Measurements from ENCODE around the gene NSMF. TPM values are rescaled to one million over a fixed set of nuclear protein-coding genes. Genes with fewer than 3 reads are reported as not detected.

NSMF gene
- total RNA-seq, 1 donor from 2014 or later: 51.5 TPM

DNA sequence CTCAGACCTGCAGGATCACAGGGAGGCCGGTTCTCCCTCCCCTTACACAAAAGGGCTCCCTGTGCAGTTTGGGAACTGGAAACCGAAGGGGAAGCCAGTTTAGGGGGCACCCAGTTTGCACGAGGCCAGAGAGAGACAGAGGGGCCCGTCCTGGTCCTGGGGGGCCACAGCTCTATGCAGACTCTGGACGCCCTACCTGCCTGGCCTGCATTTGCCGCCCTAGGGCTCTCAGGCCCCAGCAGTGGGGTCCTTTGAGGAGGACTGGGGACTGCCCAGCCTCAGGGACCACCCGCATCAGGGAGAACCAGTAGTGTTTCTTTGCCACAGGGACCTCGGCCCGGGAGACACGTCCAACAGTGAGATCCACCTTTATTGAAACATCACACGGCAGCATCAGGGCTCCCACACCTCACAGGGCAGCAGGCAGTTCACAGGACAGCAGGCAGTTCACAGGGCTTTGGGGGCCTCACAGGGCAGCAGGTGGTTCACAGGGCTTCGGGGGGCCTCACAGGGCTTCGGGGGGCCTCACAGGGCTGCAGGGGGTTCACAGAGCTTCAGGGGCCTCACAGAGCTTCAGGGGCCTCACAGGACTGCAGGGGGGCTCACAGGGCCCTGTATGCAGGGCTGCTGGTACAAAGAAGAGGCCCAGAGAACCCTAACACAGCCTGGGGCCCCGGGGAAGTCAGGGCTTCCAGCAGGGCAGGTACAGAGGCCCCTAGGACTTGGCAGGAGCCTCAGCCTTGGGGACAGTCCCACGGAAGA lies 648 bp upstream of the NSMF start:
- intact Hi-C loops (cut with micrococcal nuclease): loop anchor here (1.0 to 5.0 kb wide), 4 partner anchors 37 to 307 kb away; partner anchors contain the start of genes ARRDC1, EXD3, MRPL41 and NOXA1

DNA sequence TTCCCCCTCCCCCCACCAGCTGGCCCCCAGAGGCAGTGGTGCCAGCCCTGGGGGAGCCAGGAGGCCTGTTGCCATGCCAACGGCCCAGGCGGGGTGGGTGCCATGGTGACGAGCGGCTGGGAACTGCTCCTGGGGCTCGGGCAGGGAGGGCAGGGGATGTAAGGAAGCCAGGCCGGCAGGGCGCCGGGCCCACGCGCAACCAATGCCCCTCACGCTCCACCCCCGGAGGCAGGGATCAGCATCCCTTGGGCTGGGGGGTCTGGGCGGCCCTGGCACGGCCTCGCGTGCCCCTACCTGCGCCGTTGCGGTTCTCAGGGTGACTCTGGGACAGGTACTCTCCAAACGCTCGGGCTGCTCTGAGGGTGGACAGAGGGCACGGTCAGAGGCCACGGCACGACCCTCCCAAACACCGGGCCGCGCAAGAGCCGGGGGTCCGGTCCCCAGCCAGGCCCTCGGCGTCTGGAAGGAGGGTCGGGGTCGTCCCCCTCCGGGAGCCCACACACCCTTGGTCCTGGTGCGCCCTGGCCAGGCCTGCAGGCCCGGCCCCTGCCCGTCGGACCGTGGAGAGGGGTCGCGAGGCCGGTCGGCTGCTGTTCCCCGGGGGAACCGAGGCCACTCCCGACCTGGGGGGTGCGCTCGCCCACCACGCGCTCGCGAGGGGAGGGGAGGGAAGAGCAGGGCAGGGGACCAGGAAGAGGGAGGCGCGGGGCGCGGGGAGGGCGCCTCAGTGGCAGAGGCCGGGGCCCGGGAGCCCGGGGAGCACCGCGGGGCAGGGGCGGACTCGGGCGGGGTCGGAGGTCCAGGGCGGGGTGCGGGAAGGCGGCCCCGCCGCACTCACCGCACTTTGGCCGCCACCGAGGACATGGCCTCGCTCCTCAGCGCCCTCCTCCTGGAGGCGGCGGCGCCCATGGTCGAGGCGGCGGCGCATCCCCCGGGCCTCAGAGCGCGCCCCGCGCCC lies 661 bp downstream of the NSMF start:
- intact Hi-C loops (cut with micrococcal nuclease): loop anchor here (1.0 to 2.0 kb wide), 2 partner anchors 93 to 146 kb away; partner anchors contain the start of genes ARRDC1 and MRPL41

DNA sequence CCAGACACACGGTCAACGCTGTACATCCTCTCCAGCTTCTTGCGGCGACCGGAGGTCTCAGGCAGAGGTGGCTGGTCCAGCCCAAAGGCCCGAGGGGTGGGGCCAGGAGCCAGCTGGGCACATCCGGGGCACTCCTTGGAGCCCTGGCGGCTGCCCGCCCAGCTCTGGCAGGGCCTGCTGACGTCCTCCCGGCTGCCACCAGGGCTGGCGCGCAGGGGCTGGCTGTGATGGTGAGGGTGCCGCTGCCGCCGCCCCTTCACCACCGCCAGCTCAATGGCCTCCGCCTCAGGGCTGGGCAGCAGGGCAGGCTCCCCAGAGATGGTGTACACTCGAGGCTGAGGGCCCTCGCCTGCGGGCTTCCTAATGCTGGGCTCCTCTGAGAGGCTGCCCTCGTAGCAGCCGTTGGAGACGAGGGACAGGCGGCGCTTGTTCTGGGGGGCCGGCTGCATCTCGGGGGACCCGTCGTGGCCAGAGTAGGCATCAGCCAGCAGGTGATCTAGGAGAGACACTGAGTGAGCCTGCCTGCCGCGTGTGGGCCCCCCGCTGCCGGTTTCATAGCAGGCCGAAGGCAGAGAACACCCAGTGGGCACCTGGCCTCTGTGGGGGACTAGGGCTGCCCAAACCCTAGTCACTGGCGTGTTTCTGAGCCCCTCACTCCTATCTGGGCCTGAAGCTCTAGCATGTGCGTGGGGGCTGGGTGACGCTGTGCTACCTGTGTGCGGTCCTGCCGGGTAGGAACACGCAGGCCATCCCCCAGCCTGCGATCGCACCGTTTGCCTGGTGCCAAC lies 1.5 kb downstream of the NSMF start:
- intact Hi-C loops (cut with micrococcal nuclease): loop anchor here (2.0 kb wide), 1 partner anchor 147 kb away; the partner anchor contains the start of gene ARRDC1

DNA sequence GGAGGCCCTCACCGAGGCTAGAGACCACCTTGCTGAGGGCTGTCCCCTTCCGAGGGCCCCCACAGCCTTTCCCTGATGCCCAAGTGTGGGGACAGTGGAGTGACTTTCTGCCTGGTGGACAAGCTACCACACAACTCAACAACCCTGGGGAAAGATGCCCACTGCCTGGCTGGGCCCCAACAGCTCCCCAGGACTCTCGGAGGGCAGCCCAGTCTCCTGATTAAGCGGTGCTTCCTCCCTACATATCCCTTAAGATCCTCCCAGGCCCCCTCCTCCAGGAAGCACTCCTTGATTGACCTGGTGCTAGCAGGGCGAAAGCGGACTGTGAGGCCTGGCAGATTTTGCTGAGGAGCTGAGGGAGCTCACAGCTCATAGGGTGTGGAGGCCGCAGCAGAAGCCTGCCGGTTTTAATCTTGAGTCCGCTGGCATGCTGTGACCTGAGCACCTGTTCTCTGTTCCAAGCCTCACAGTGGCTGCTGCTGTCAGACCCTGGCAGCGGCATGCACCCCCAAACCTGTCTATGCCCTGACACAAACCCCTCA lies 2.2 kb downstream of the NSMF start:
- intact Hi-C loops (cut with micrococcal nuclease): no loop called here

DNA sequence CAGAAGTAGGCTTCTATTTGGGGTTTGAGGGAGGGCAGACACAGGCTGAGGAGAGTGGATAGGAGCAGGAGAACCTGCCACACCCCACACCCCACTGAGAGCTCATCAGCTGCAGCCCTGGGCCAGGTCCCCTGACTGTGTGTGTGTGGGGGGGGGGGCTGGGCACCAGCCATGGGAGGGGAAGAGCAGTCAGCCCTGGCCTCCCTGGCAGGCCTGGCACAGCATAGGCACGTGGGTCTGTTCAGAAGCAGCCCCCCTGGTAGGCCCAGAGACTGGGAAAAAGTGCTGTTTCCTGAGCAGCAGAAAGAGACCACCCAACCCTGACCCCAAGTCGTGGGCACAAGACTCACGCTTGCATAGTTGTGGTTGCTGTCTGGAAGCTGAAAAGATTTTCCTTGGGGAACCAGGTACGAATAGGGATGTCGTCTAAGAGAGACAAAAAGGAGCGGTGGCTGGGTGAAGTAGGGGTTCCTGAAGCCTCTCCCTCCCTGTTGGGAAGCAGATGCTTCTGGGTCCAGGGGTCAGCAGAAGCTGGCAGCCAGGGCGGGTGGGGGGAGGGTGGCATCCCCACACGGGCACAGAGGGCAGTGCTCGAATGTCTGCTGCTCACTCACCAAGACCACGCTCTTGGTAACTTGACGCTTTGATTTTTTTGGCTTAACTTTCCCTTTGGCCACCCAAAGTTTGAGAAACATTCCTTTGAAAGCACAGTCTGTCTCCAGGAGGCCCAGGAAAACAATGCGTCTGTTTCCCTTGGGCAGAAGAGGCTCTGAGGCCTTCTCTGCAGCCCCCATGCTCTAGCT lies 2.9 kb downstream of the NSMF start:
- intact Hi-C loops (cut with micrococcal nuclease): no loop called here

DNA sequence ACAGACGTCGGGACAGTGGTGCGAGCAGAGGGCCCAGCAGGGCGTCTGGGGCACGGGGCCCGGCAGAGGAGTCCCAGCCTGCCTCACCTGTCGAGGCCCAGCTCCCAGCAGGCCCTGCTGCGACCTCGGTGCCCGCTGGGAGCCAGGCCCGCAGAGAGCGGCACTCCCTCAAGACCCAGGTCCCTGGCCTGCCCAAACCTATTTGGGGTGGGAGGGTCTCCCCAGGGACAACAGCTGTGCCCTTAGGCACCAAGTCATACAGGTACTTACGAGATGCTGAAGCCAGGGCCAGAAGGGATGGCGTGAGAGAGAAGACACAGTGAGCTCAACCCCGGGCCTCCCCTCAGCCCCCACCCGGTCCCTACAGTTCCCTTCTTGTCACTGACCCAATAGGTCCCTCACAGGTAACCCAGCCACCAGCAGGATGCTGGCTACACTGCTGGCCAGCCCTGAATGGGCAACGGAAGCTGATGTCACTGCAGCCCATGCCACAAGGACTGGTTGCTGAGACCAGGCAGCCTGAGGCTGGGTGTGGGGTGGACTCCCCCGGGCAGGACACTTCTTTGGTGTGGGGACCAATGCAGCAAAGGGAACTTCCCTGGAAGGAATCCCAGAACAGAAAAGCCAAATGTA lies 3.7 kb downstream of the NSMF start:
- intact Hi-C loops (cut with micrococcal nuclease): no loop called here

DNA sequence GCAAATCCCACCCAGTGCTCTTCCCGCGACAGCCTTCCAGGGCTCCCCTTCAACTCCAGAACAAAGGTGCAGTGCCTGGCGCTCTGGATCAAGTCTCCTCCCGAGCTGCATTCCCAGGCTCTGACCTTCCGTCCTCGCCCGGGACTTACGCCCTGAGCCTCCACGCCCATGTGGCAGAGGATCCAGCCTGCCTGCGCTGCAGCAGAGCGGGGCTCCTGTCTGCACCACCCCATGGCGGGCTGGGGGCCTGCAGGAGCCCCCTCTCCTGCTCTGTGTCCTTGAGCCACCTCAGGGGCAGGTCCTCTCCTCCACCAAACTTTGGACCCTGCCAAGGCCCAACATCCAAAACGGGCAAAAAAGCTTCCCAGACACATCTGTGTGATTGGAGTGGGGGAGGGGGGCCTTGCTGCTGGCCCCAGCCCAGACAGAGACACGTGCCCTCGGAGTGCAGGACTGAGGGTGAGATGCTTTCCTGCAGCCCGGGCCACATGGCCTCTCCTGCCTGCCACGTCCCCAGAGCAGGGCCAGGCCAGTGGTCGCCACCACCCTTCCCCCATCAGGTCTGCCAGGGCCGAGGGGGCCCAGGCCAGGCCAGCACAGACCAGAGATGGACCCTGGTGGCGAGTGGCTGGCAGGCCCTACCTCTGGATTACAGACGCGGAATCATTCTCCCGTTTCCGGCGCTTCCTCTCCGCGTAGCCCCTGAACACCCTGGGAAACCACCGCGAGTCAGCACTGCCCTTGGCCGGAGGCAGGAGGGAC lies 4.4 kb downstream of the NSMF start:
- intact Hi-C loops (cut with micrococcal nuclease): loop anchor here (5.0 kb wide), 1 partner anchor 662 kb away; the partner anchor contains the start of gene TMEM141

DNA sequence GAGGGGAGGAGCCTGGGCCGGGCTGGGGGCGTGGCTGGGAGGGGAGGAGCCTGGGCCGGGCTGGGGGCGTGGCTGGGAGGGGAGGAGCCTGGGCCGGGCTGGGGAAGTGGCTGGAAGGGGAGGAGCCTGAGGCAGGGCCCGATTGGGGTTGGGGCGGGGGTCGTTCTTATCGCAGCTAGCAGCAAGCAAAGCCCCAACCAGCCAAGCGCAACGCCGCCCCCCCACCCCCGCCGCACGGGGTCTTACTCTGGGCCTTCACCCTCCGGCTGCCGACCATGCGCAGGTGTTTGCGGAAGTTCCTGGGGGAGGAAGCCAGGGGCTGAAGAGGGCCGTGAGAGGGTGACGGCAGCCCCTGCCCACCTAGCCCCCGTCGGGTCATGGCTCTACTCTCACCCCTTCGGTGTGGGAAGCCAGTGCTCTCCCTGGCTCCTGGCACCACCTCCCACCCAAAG lies 5.0 kb downstream of the NSMF start:
- intact Hi-C loops (cut with micrococcal nuclease): loop anchor here (5.0 kb wide), 1 partner anchor 662 kb away; the partner anchor contains the start of gene TMEM141

DNA sequence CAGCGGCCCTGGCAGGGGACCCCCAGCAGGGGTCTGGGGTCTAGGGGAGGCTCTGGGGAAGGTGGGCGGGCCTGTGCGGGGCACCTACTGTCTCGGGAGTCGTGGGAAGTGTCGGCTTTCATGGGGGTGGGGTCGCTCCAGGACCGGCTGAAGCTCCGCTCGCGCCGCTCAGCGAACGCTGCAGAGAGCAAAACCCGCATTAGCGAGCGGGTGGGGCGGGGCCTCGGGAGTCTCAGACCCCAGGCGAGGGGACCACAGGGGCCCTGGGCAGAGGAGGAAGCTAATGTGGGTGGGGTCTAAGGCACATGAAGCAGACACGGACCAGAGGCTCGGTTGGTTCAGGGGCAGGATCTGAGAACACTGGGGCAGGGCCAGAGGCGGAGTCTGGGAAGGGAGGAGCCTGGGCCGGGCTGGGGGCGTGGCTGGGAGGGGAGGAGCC lies 5.5 kb downstream of the NSMF start:
- intact Hi-C loops (cut with micrococcal nuclease): loop anchor here (5.0 kb wide), 1 partner anchor 661 kb away; the partner anchor contains the start of gene TMEM141

DNA sequence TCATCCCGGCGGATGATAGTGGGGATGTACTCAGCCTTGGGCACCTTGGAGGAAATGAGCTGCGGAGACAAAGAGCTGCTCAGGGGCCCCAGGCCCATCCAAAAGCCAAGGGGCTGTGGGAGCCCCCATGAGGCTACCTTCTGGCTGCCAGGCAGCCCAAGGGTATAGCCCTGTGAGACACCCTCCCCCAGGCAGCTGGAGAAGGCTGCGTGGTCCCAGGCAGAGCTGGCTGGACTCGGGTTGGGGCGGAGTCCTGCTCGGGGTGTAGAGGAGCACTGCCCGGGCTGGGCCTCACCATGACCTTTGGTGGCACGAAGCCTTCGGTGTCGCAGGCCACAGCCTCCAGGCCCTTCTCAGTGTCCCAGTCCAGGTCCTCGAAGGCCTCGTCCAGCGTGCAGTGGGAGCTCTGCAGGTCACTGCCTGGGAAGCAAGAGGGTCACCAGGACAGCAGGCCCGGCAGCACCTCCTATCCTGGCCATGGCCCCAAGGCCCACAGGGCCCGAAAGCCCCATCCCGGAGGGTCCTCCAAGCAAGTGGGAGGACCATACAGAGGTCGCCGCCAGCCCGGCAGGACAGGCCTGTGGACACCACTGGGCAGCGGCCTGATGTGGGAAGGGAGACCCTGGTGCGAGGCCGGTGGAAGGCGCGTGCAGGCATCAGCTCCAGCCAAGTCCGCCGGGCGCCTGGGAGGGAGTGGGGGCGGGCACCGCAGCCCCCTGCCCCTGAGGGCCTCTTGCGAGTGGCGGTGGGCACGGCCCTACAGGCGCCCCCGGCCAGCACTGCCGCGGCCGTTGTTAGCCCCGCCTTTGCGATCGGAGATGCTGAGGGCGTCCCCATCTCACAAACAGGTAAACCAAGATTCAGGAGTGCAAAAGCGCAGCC lies 6.1 kb downstream of the NSMF start:
- intact Hi-C loops (cut with micrococcal nuclease): loop anchor here (5.0 kb wide), 1 partner anchor 661 kb away; the partner anchor contains the start of gene TMEM141

DNA sequence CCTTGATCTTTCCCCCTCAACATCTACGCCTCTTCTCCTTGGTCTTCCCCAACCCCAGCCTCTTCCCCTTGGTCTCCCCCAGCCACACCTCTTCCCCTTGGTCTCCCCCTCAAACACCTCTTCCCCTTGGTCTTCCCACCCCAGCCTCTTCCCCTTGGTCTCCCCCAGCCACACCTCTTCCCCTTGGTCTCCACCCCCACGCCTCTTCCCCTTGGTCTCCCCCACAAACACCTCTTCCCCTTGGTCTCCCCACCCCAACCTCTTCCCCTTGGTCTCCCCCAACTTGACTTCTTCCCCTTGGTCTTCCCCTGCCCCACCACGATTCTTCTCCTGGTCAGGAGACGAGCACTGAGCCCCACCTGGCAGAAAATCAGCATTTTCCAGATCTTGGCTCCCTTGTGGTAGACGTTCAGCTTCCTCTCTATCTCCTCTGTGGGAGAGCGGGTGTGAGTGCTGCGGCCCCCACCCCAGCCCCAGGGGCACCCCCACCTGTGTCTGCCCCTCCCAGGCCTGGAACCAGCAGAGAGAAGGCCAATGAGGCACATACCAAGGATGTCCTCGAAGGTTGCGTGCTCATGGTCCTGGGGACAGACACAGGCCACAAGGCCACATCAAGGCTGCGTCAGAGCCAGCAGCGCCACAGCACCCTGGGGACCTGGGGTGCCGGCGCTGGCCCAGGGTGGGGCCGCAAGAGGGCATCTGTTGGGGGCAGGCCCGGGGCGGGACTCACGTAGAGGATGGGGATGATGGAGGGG lies 7.0 kb downstream of the NSMF start:
- intact Hi-C loops (cut with micrococcal nuclease): loop anchor here (5.0 kb wide), 1 partner anchor 660 kb away; the partner anchor contains the start of gene TMEM141

DNA sequence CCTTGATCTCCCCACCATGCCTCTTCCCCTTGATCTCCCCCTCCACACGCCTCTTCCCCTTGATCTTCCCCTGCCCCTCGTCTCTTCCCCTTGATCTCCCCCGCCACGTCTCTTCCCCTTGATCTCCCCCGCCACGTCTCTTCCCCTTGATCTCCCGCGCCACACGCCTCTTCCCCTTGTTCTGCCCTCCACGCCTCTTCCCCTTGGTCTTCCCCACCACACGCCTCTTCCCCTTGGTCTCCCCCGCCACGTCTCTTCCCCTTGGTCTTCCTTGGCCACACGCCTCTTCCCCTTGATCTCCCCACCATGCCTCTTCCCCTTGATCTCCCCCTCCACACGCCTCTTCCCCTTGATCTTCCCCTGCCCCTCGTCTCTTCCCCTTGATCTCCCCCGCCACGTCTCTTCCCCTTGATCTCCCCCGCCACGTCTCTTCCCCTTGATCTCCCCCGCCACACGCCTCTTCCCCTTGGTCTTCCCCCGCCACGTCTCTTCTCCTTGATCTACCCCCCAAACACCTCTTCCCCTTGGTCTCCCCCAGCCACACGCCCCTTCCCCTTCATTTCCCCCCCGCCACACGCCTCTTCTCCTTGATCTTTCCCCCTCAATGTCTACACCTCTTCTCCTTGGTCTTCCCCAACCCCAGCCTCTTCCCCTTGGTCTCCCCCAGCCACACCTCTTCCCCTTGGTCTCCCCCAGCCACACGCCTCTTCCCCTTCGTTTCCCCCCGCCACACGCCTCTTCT lies 7.7 kb downstream of the NSMF start:
- intact Hi-C loops (cut with micrococcal nuclease): loop anchor here (5.0 kb wide), 1 partner anchor 659 kb away; the partner anchor contains the start of gene TMEM141

DNA sequence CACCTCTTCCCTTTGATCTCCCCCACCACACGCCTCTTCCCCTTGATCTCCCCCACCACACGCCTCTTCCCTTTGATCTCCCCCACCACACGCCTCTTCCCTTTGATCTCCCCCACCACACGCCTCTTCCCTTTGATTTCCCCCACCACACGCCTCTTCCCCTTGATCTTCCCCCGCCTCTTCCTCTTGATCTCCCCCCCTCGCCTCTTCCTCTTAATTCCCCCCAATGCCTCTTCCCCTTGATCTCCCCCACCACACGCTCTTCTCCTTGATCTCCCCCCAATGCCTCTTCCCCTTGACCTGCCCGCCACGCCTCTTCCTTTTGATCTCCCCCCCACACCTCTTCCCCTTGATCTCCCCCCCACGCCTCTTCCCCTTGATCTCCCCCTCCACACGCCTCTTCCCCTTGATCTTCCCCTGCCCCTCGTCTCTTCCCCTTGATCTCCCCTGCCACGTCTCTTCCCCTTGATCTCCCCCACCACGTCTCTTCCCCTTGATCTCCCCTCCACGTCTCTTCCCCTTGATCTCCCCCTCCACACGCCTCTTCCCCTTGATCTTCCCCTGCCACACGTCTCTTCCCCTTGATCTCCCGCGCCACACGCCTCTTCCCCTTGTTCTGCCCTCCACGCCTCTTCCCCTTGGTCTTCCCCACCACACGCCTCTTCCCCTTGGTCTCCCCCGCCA lies 8.5 kb downstream of the NSMF start:
- intact Hi-C loops (cut with micrococcal nuclease): loop anchor here (5.0 kb wide), 1 partner anchor 658 kb away; the partner anchor contains the start of gene TMEM141

DNA sequence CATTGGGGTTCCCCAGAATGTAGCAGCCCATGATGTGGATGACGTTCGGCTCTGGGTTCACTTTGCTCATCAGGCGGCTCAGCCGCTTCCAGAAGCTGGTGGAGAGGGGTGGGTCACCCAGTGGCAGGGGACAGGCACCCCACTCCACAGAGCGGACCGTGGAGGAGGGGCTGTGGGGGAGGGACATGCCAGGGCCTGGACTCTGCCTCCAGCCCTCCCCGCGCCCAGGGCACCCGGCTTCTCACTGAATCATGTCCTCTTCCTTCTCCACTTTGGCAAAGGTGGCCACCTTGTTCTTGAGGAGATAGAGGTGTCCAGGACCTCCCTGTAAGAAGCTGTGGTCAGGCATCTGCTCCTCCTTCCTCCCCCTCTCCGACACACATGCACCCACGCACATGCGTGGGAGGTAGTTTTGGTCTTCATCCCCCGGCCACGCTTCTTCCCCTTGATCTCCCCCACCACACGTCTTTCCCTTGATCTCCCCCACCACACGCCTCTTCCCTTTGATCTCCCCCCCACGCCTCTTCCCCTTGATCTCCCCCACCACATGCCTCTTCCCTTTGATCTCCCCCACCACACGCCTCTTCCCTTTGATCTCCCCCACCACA lies 9.1 kb downstream of the NSMF start:
- intact Hi-C loops (cut with micrococcal nuclease): loop anchor here (5.0 kb wide), 2 partner anchors 158 to 658 kb away; partner anchors contain the start of gene TMEM141

All from T-helper 2 cell treated with Interferon-gamma antibody and Interleukin-4, amounts not matched to agents 100 ng/mL and 5 ng/mL, for 36 hours (primary cell).